ENCODE measurements around the gene ARAP1. TPM values are rescaled to one million over a fixed set of nuclear protein-coding genes. Genes with fewer than 3 reads are reported as not detected.

Gene ARAP1
- total and polyA plus RNA-seq, 10 donors: 76.7 to 365 (median 270) TPM

- Histone ChIP-seq H3K4me1 (peaks cover 0 to 19% (median 8%) of the 10 kb centered on the region in 6 donors), H3K27me3 (replicated peaks in 1 of 7) (peaks cover 0 to 100% (median 65%) of the 10 kb centered on the region in 7 donors), H3K9me3 (peaks cover 0 to under 1% (median 0%) of the 10 kb centered on the region in 8 donors), H3K27ac (no peak overlapping the region), H3K36me3 (no peaks in the 10 kb centered on the region), H3K4me3 (no peak overlapping the region)
- TF ChIP-seq, protein P1, sequence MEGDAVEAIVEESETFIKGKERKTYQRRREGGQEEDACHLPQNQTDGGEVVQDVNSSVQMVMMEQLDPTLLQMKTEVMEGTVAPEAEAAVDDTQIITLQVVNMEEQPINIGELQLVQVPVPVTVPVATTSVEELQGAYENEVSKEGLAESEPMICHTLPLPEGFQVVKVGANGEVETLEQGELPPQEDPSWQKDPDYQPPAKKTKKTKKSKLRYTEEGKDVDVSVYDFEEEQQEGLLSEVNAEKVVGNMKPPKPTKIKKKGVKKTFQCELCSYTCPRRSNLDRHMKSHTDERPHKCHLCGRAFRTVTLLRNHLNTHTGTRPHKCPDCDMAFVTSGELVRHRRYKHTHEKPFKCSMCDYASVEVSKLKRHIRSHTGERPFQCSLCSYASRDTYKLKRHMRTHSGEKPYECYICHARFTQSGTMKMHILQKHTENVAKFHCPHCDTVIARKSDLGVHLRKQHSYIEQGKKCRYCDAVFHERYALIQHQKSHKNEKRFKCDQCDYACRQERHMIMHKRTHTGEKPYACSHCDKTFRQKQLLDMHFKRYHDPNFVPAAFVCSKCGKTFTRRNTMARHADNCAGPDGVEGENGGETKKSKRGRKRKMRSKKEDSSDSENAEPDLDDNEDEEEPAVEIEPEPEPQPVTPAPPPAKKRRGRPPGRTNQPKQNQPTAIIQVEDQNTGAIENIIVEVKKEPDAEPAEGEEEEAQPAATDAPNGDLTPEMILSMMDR (IDR thresholded peaks at IDR 0.05 in 8 of 11, conservative IDR thresholded peaks at IDR 0.05 in 3 of 11): no peak
- TF ChIP-seq POLR2AphosphoS5 (IDR thresholded peaks at IDR 0.05) (no peak), POLR2A (IDR thresholded peaks at IDR 0.05) (no peak)
- WGBS, 5 donors: 29 to 41% (median 32%) methylated on average over 12 of the region's 12 CpGs
- no peak for DNase-seq
- intact Hi-C loops (cut with DNase I; ENCODE audit: low total_unique reads): no loop called here
Observed at GRCh38 chr11:72673284-72673942, 78.8 kb downstream of the ARAP1 start.

DNA sequence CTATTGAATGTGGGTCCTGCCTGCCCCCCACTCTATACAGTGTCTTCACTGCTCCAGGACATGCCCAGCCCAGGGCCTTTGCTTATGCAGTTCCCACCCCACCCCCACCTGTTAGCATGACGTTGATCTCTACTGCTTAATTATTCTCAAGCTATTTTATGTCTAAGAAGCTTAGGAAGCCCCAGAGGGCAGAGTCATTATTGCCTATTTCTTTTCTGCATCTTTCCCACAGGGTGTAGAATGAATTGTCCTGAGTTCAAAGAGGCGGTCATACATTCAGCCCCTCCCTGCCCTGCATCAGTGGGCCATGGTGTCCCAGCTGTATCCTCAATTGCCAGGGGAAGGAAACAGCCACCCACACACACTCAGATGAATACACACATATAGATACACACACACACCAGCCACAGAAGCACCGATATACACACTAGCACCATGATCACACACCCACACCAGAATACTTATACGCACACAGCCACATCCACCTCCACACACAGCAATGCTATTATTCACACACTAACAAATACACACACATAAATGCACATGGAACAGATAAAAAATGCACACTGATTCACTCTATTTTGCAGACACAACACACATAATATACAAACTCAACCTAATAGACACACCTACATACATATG, 79.5 kb downstream of the ARAP1 start:
- no peaks in the 10 kb centered on the region for H3K36me3 ChIP-seq
- no peak overlapping the region for H3K4me3 ChIP-seq
- WGBS, 5 donors: 43 to 58% (median 55%) methylated on average over 4 of the region's 4 CpGs
- no peak for DNase-seq
- H3K27me3 ChIP-seq (replicated peaks in 1 of 7): peaks cover 0 to 100% (median 63%) of the 10 kb centered on the region in 7 donors
- H3K4me1 ChIP-seq: peaks cover 0 to 19% (median 8%) of the 10 kb centered on the region in 6 donors
- H3K27ac ChIP-seq: no peak overlapping the region
- no peak for TF ChIP-seq POLR2A (IDR thresholded peaks at IDR 0.05)
- TF ChIP-seq, protein P1 (IDR thresholded peaks at IDR 0.05 in 8 of 11, conservative IDR thresholded peaks at IDR 0.05 in 3 of 11): no peak
- no peak for TF ChIP-seq POLR2AphosphoS5 (IDR thresholded peaks at IDR 0.05)
- peaks cover 0 to 7% (median 4%) of the 10 kb centered on the region in 8 donors for H3K9me3 ChIP-seq
- intact Hi-C loops (cut with DNase I; ENCODE audit: low total_unique reads): no loop called here

DNA sequence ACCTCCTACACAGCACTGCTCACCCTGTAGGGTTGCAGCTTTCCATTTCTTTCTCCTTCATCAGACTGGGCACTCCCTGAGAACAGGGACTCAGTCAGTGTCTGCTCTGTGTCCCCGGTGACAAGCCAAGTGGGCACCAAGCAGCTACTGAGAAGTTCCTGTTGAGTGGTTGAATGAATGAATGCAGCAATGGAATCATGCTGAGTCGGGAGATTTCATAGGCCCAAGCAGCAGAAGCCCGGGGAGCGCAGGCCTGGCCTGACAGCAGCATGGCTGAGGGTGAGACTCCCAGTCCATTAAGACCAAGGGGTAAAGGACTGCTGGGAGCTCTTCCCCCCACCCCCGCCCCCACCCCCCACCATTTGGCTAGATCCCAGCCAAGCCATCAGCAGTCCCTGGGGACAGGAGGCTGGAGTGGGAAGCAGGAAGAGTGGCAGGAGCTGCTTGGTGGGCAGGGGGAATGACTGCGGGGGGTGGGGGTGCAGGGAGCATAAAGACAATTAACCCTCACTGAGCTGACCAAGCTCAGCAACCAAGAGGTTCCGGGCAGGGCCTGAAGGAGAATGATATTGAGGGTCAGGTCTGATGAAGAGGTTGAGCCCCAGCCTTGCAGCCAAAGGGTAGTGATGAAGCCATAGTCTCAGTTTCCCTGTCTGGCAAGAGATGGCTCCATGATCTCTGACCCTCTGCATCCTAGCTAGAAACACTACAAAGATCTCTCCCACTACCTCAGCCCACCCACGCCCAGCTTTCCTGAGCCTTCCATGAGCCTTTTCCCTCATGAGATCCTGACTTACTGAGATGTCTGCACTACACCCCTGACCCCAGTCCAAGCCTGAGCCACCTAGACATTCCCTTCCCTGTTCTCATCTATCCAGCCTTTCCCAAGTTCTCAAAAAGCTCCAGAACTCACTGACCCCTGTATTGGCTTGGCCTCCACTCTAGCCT, 80.8 kb downstream of the ARAP1 start:
- intact Hi-C loops (cut with DNase I; ENCODE audit: low total_unique reads): no loop called here
- DNase-seq: no peak
- H3K36me3 ChIP-seq: peaks cover 0 to 3% (median 0%) of the 10 kb centered on the region in 6 donors
- no peak overlapping the region for H3K4me3 ChIP-seq
- peaks cover 0 to 96% (median 50%) of the 10 kb centered on the region in 7 donors for H3K27me3 ChIP-seq (replicated peaks in 1 of 7)
- 48 to 59% (median 55%) methylated on average over 7 to 8 of the region's 8 CpGs for WGBS, 5 donors
- no peak for TF ChIP-seq POLR2AphosphoS5 (IDR thresholded peaks at IDR 0.05)
- no peak overlapping the region for H3K27ac ChIP-seq
- H3K9me3 ChIP-seq: peaks cover 0 to 15% (median 11%) of the 10 kb centered on the region in 8 donors
- H3K4me1 ChIP-seq: peaks cover 0 to 8% (median under 1%) of the 10 kb centered on the region in 6 donors

GRCh38 chr11:72670041-72670440, 82.2 kb downstream of the ARAP1 start:
- Histone ChIP-seq H3K27ac (no peak overlapping the region), H3K4me1 (peaks cover 0 to 3% (median 0%) of the 10 kb centered on the region in 6 donors), H3K27me3 (replicated peaks in 1 of 7) (peaks cover 0 to 95% (median 38%) of the 10 kb centered on the region in 7 donors), H3K36me3 (peaks cover 0 to 3% (median 0%) of the 10 kb centered on the region in 6 donors), H3K4me3 (no peak overlapping the region), H3K9me3 (peaks cover 0 to 15% (median 11%) of the 10 kb centered on the region in 8 donors)
- WGBS, 5 donors: 45 to 76% (median 50%) methylated on average over 4 of the region's 4 CpGs
- TF ChIP-seq, protein P1 (IDR thresholded peaks at IDR 0.05 in 8 of 11, conservative IDR thresholded peaks at IDR 0.05 in 3 of 11): no peak
- TF ChIP-seq POLR2AphosphoS5 (IDR thresholded peaks at IDR 0.05) (no peak), POLR2A (IDR thresholded peaks at IDR 0.05) (no peak)
- DNase-seq: no peak
- intact Hi-C loops (cut with DNase I; ENCODE audit: low total_unique reads): no loop called here

Measured in spleen (tissue), 11 donors.